GM18873 (cell line): ENCODE data around the gene NTSR2.
"Not testable (repeated sequence)": the region's sequence is repeated elsewhere in the genome, so short reads cannot be mapped to it uniquely, and the experiment has no call there.

Source experiments
- ATAC-seq: cut with Tn5 transposase; IDR thresholded peaks from one replicate; pipeline ENCODE4 v1.9.1; 2021; ENCODE audit warnings: mild to moderate bottlenecking, moderate library complexity, moderate number of reproducible peaks; ENCODE audit not compliant: unreplicated experiment, low FRiP score

Gene NTSR2

GRCh38 chr2:11680182-11680900, 10.3 kb upstream of the NTSR2 start:
- no peak for ATAC-seq

DNA sequence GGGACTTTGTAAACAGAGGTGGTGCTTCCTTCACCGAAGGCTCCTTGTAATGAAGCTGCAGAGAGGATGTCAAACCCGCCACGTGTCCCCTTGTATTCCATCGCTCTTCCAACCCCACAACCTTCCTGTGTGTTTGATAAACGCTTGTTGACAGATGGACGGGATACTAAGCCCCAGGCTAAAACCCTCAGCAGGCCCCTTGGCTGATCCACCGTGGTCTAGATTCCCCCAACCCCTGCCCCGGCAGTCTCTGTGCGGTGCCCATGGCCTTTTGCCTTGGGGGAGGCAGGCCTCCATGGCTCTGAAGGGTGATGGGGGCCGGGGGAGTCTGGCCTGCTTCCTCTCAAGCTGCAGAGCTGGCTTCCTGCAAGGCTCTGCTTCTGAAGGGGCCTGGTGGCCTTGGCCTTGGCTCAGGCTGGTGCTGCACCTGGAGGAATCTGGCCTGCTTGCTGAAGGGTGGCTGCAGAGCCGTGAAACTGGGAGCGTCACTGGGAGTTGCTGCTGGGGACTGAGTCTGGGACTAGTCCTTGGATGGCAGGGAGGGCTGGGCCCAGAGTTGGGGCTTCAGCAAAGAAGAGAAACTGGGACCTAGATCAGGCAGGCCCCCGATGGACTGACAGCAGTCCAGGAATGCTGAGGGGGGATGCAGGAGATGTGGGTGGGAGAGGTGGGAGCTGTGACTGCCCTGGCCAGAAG, 9.6 kb upstream of the NTSR2 start:
- ATAC-seq, result no peak

DNA sequence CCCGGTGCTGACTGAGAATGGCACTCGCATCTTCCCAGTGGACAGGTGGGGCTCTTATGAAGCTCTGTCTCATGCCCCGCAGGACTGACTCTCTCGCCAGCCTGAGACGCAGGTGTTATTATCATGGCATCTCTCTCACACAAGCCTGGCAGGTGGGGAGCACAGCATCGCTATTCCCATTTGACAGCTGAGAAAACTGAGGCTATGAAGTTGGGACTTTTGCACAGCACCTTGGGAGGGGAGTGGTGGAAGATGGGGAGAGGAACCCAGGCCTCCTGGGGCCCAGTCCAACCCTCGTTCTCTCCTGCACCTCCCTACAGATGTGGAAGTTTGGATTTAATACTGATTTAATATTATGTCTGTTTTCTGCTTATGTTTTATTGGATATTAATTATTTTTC, 9.0 kb upstream of the NTSR2 start:
- no peak for ATAC-seq

GRCh38 chr2:11678306-11678960, 8.4 kb upstream of the NTSR2 start:
- ATAC-seq, result no peak

DNA sequence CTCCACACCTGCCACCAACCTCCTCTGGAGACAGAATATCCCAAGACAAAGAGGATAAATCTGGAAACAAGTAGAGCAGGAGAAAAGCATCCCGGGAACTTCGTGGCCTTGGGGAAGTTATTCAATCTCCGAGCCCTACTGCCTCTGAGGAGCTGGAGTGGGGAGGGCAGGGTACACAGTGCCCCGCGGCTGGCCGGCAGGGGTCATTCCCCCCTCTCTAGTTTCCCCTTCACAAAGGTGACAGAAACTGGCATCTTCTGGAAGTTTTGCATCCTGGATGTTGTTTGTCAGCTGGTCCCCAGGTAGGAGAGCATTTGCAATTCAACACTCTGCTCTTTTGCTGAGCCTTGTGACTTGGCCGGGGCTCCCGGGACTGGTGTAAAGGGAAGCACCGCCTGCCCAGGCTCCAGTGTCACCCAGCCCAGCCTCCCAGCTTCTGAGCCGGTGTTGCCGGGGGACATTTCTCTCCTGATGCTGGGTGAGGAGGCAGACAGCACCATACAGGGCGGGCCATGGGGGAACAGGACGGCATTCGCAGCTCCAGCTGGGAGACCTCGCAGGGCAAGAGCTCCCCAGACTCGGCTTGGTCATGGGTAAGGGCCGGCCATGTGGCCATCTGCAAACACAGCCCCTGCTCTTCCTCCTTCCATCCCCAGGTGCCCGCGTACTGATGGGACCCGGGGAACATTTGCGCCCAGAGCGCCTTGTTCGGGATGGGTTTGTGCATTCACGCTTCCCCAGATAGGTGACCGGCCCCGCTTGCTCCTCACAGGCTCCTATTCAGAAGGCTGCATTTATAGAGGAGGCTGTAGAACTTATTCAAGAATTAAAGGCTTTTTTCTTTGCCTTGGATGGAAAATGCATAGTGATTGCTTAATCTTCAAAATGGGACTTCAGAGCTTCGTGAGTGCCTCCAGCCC, 7.4 kb upstream of the NTSR2 start:
- ATAC-seq, result no peak

DNA sequence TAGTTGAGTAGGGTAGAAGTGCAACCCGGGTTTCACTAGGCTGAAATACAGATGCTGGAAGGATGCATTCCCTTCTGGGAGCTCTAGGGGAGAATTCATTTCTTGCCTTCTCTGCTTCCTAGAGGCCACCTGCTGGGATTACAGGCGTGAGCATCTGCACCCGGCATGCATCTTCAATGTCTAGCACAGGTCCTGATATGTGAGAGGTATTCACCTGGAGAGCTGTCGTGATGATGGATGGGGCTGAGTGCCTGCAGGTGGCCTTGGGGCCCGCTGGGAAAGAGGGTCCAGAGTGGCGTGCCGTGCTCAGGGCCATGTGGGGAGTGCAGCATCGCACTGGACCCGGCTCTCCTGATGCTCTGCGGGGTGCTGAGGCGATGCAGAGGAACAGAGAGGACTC, 6.6 kb upstream of the NTSR2 start:
- no peak for ATAC-seq

- ATAC-seq, result no peak
Observed at GRCh38 chr2:11675423-11676112, 5.6 kb upstream of the NTSR2 start.

DNA sequence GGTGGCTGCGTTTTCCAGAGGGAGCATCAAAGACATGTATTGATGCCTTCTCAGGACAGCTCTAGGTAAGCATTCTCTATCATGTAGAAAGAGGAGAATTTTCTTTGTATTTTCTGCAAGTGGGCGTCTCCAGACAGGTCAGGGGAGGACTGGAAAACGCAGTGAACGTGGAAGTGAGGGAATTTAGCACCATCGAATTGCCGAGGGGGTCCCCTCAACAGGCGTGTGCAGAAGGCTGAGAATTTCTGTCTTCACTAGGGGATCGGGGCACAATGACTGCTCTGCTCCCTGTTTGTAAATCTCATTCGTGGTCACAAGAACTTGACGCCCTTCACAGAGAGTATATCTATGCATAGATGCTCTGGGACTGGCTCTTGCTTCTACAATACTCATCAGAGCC, 5.0 kb upstream of the NTSR2 start:
- ATAC-seq, result no peak

DNA sequence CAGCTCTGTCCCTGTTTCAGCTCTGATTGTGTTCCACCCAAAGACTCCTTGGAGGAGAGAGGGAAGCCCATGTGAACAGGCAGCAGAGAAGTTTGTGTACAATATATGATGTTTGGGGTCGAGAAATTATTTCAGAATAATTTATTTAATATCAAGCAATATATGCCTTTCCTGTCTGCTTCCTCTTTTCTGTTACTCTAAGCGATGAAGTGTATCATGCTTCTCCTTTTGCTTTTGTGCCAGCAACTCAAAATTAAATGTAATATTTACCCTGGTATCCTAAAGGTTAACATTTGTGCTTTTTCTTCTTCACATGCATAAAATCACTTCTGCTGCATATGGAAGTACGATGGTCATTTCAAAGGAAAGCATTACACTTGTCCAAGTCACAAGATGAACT, 2.4 kb upstream of the NTSR2 start:
- ATAC-seq, result no peak

GRCh38 chr2:11667866-11668637, 1.9 kb downstream of the NTSR2 start:
- ATAC-seq, result no peak

GRCh38 chr2:11667194-11667593, 2.8 kb downstream of the NTSR2 start:
- ATAC-seq, result no peak

DNA sequence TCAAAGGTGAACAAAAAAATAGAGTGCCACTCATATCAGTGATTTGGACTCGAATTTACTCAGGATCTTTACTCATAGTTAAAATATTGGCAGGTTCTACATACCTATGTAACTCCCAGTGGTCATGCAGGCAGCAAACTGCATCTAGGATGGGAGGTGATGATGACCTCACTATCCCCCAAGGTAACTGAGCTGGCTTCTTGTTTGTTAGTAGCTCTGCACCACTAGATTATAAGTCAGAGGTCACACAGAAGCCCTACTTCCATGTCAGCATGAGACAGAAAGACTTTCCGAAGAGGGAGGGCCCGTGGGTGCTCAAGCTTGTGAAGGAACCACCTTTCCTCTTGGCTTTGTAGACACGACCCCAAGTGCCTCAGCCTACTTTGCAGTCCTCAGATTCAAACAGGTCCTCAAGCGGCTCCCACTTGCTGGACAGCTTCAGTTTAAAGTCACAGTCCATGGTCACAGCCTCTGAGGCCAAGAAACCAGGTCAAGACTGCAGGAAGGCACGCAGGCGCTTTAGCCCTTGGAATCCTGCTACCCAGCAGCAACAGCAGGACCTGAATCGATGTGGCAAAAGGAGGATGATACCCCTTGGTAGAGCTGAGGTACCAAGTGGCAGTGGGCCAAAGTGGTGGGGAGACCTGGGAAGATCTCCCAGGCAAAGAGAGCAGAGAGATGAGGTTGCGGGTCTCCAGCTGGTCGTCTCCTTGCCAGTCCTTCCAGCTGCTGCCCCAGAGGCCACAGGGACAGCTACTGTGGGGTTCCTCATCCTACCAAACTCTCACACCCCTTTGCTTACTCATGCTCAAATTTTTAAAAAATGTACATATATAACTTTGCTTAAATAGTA, 4.3 kb downstream of the NTSR2 start:
- no peak for ATAC-seq

DNA sequence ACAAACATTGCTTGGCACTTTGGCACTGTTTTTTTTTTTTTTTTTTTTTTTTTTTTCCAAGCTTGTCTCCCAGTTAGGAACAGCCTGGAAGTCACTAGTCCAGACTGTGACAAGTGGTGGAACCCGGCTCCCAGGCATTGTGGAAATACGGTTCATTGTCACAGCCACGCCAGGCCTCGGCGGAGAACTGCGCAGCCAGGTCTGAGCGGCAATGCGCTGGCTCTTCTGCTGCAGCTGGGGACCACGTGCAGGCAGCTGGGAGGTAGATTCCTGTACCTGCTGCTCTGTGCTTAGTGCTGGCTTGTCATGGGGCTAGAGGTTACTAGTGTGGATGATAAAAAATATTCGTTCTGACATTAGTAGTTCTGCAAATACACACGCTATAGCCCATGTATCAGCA, 5.0 kb downstream of the NTSR2 start:
- ATAC-seq, result no peak

DNA sequence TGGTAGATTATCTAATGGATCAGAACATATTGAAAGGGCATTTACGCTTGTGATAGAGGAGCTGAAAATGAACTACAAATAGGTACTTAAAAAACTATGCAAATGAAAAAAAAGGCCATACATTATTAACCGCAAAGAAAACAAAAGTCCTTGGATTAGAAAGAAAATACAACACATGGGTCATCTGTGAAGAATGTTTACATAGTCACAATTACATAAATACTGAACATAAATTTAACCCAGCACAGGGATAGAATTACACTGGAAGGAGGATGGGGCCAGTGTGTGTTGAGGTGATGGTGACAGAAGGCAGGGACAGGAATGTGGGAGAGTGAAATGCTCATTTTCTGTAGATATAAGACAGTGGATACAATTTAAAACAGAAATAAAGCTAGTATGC, 6.6 kb downstream of the NTSR2 start:
- no peak for ATAC-seq

- ATAC-seq, result no peak
Observed at GRCh38 chr2:11662882-11663281, 7.1 kb downstream of the NTSR2 start.

DNA sequence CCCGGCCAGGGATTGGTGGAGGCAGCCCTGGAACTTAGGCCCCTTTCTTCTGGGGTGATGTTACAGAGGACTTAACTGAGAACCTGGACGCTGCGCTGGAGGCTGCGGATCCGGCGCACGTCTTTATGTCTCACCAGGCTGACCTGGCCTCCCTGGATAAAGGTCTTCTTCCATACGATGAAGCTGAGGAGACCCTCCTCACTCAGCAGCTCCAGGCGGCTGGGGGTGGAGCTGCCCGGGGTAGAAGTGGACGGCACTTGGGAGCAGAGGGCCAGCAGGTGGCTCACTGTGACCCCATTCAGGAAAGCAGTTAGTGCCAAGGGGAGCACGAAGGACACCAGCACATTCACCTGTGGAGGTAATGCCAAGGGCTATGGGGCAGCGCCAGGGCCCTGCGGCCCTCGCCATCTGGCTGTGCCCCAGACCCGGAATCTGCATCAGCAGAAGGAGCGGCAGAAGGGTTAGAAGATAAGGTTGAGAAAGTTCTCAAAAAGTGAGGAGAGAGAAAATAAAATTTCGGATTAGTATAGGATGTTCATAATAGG, 8.0 kb downstream of the NTSR2 start:
- ATAC-seq, result no peak

DNA sequence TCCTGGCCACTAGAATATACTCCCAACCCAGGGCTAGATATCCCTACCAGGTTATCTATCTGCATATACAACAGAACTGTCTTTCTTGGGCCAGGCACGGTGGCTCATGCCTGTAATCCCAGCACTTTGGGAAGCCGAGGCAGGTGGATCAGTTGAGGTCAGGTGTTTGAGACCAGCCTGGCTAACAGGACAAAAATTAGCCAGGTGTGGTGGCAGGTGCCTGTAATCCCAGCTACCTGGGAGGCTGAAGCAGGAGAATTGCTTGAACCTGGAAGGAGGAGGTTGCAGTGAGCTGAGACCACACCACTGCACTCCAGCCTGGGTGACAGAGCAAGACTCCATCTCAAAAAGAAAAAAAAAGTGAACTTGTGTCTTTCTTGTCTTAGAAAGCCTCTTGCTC, 9.6 kb downstream of the NTSR2 start:
- not testable (repeated sequence) for ATAC-seq

GRCh38 chr2:11659851-11660250, 10.1 kb downstream of the NTSR2 start:
- no peak for ATAC-seq
